Measurements from ENCODE around the gene SEMA6C. TPM values are rescaled to one million over a fixed set of nuclear protein-coding genes. Genes with fewer than 3 reads are reported as not detected.

The SEMA6C gene
- total RNA-seq, 1 donor from 2014 or later = 33.4 TPM

GRCh38 chr1:151158326-151158725 is 11.9 kb upstream of the SEMA6C start:
- no peak for DNase-seq

- no peak for DNase-seq
These were observed 10.7 kb upstream of the SEMA6C start for GRCh38 chr1:151157067-151157531.

- no peak for DNase-seq
These were observed 10.0 kb upstream of the SEMA6C start, which contains the start of gene TNFAIP8L2 for GRCh38 chr1:151156515-151156819. TNFAIP8L2 (plus strand) TSS chr1:151156649; CDS start chr1:151158698, 2,049 bp downstream.

- no peak for DNase-seq
These were observed 1.2 kb upstream of the SEMA6C start for GRCh38 chr1:151147665-151148064.

- peak; percentile 48 for DNase-seq
These were observed 687 bp upstream of the SEMA6C start for GRCh38 chr1:151147132-151147503.

- peak; percentile 34 for DNase-seq
These were observed 389 bp downstream of the SEMA6C start for GRCh38 chr1:151146072-151146411.

- peak; percentile 44 for DNase-seq
These were observed 943 bp downstream of the SEMA6C start for GRCh38 chr1:151145304-151146071.

GRCh38 chr1:151144474-151145303 is 1.7 kb downstream of the SEMA6C start:
- DNase-seq = peak; percentile 51

GRCh38 chr1:151143986-151144385 is 2.4 kb downstream of the SEMA6C start:
- DNase-seq = no peak

GRCh38 chr1:151143057-151143435 is 3.4 kb downstream of the SEMA6C start:
- no peak for DNase-seq

- DNase-seq = no peak
These were observed 3.9 kb downstream of the SEMA6C start for GRCh38 chr1:151142411-151143056.

- DNase-seq = no peak
These were observed 8.6 kb downstream of the SEMA6C start for GRCh38 chr1:151137789-151138188.

GRCh38 chr1:151135433-151136385 is 10.7 kb downstream of the SEMA6C start:
- DNase-seq = no peak

- DNase-seq = no peak
These were observed 11.4 kb downstream of the SEMA6C start for GRCh38 chr1:151134991-151135390.

- no peak for DNase-seq
These were observed 12.0 kb downstream of the SEMA6C start for GRCh38 chr1:151134396-151134795.

- no peak for DNase-seq
These were observed 13.2 kb downstream of the SEMA6C start for GRCh38 chr1:151133018-151133806.

GRCh38 chr1:151132335-151133017 is 14.0 kb downstream of the SEMA6C start:
- DNase-seq = no peak

- peak; percentile 35 for DNase-seq
These were observed 14.6 kb downstream of the SEMA6C start for GRCh38 chr1:151131701-151132334.

- peak; percentile 94 for DNase-seq
These were observed 15.3 kb downstream of the SEMA6C start for GRCh38 chr1:151130987-151131586.

GRCh38 chr1:151128800-151129199 is 17.6 kb downstream of the SEMA6C start:
- no peak for DNase-seq
